Liver (tissue), 9 donors: ENCODE results near the gene FCRL2. TPM values are rescaled to one million over a fixed set of nuclear protein-coding genes. Genes with fewer than 3 reads are reported as not detected.
"Not testable (repeated sequence)": the region's sequence is repeated elsewhere in the genome, so short reads cannot be mapped to it uniquely, and the experiment has no call there.

ENCODE experiments used
- DNase-seq: peaks from one replicate; pipeline ENCODE4 v3.0.0-alpha.2; 2017; ENCODE audit warnings: low spot score
- H3K27ac ChIP-seq, 2 donors: one replicate each; pipeline ENCODE4 v1.7.0; 2013; ENCODE audit warnings: inconsistent platforms in 2 of 2, low read length in 2 of 2, control low read depth in 1 of 2, low read depth in 1 of 2, mild to moderate bottlenecking in 1 of 2
- H3K27me3 ChIP-seq, 4 donors: one replicate each; pipeline versions ENCODE4 v1.6.1 to v1.7.0; 2013; ENCODE audit warnings: low read length in 3 of 4, inconsistent platforms in 1 of 4, mild to moderate bottlenecking in 1 of 4, moderate library complexity in 1 of 4; ENCODE audit not compliant: control insufficient read depth in 4 of 4, insufficient read depth in 4 of 4
- H3K36me3 ChIP-seq, 4 donors: one replicate each; pipeline versions ENCODE4 v1.6.1 to v1.7.0; 2013; ENCODE audit warnings: low read length in 3 of 4, mild to moderate bottlenecking in 3 of 4, low read depth in 1 of 4, moderate library complexity in 1 of 4; ENCODE audit not compliant: control insufficient read depth in 4 of 4, insufficient read depth in 3 of 4
- H3K4me1 ChIP-seq, 4 donors: one replicate each; pipeline versions ENCODE4 v1.6.1 to v1.7.0; 2013; ENCODE audit warnings: low read length in 3 of 4, mild to moderate bottlenecking in 3 of 4, moderate library complexity in 1 of 4; ENCODE audit not compliant: control insufficient read depth in 4 of 4, insufficient read depth in 4 of 4
- H3K4me3 ChIP-seq, 3 donors: one replicate each; pipeline versions ENCODE4 v1.6.1 to v1.7.0; 2013; ENCODE audit warnings: low read length in 3 of 3, control low read depth in 1 of 3, low read depth in 1 of 3, mild to moderate bottlenecking in 1 of 3
- H3K9ac ChIP-seq, 2 donors: one replicate each; pipeline ENCODE4 v1.7.0; 2013; ENCODE audit warnings: low read length in 2 of 2, mild to moderate bottlenecking in 2 of 2, moderate library complexity in 2 of 2, control low read depth in 1 of 2, low read depth in 1 of 2
- H3K9me3 ChIP-seq, 4 donors: one replicate each; pipeline versions ENCODE4 v1.6.1 to v1.7.0; 2013; ENCODE audit warnings: low read length in 3 of 4; ENCODE audit not compliant: control insufficient read depth in 4 of 4
- EGR1 ChIP-seq, 2 donors: IDR thresholded peaks; 2 replicates each; pipeline ENCODE4 v1.6.1; 2016 to 2018; ENCODE audit warnings: antibody characterized with exemption in 2 of 2, low read depth in 2 of 2
- FOXA1 ChIP-seq: IDR thresholded peaks from 2 replicates; pipeline ENCODE4 v1.6.1; 2016; ENCODE audit warnings: antibody characterized with exemption
- FOXA2 ChIP-seq: IDR thresholded peaks from 2 replicates; pipeline ENCODE4 v1.6.1; 2016; ENCODE audit warnings: antibody characterized with exemption
- GABPA ChIP-seq, 2 donors: IDR thresholded peaks in 1 of 2; conservative IDR thresholded peaks in 1 of 2; 2 replicates each; pipeline ENCODE4 v1.6.1; 2016; ENCODE audit warnings: antibody characterized with exemption in 2 of 2, mild to moderate bottlenecking in 1 of 2, moderate library complexity in 1 of 2
- HNF4A ChIP-seq, 2 donors: conservative IDR thresholded peaks; 2 replicates each; pipeline ENCODE4 v1.6.1; 2016; ENCODE audit warnings: antibody characterized with exemption in 2 of 2, mild to moderate bottlenecking in 2 of 2
- HNF4G ChIP-seq: IDR thresholded peaks from 2 replicates; pipeline ENCODE4 v1.6.1; 2016; ENCODE audit warnings: antibody characterized with exemption
- JUND ChIP-seq, 2 donors: IDR thresholded peaks; 2 replicates each; pipeline ENCODE4 v1.6.1; 2016; ENCODE audit warnings: antibody characterized with exemption in 2 of 2
- NR2F2 ChIP-seq: IDR thresholded peaks from 2 replicates; pipeline ENCODE4 v1.6.1; 2016; ENCODE audit warnings: antibody characterized with exemption
- RAD21 ChIP-seq, 2 donors: IDR thresholded peaks; 2 replicates each; pipeline ENCODE4 v1.6.1; 2016; ENCODE audit warnings: antibody characterized with exemption in 2 of 2, mild to moderate bottlenecking in 2 of 2
- RXRA ChIP-seq, 2 donors: IDR thresholded peaks; 2 replicates each; pipeline ENCODE4 v1.6.1; 2017 to 2018; ENCODE audit warnings: antibody characterized with exemption in 2 of 2, mild to moderate bottlenecking in 1 of 2
- SP1 ChIP-seq: IDR thresholded peaks from 2 replicates; pipeline ENCODE4 v1.6.1; 2018; ENCODE audit warnings: antibody characterized with exemption, mild to moderate bottlenecking
- TAF1 ChIP-seq: conservative IDR thresholded peaks from 2 replicates; pipeline ENCODE4 v1.6.1; 2016; ENCODE audit warnings: antibody characterized with exemption, mild to moderate bottlenecking
- YY1 ChIP-seq: IDR thresholded peaks from 2 replicates; pipeline ENCODE4 v1.6.1; 2016; ENCODE audit warnings: antibody characterized with exemption, mild to moderate bottlenecking
- WGBS: extraction: QIAGEN DNeasy Blood & Tissue Kit; methylation state at CpG from one replicate; pipeline ENCODE4 v1.1.7; 2013; 5-methylcytosine and 5-hydroxymethylcytosine counted together
- polyA plus RNA-seq, 2 donors: library from polyadenylated mRNA; stranded (reverse) in 1 of 2; unstranded in 1 of 2; fragments of 200-250 nt in 1 of 2; fragments of >200 nt in 1 of 2; fragmentation: Nextera tagmentation in 1 of 2; extraction: Ambion mirVana in 1 of 2; gene quantifications; one replicate each; pipeline versions ENCODE4 v1.2.1 to v1.2.3, GENCODE V29; 2013 to 2015
- total RNA-seq, 2 donors: library from RNA; depleted of rRNA; stranded (reverse); fragments of >200 nt; gene quantifications; one replicate each; pipeline ENCODE4 v1.2.3, GENCODE V29; 2014
- TF ChIP-seq, protein P1 (sequence below): fragments of 150-350 bp; IDR thresholded peaks from 2 replicates; pipeline ENCODE4 v1.5.1; 2017; ENCODE audit warnings: improper control_type of control experiment, low read depth, low read length; ENCODE audit not compliant: missing input control
- TF ChIP-seq, protein P2 (sequence below): IDR thresholded peaks from 2 replicates; pipeline ENCODE4 v1.6.1; 2016; ENCODE audit warnings: antibody characterized with exemption
- TF ChIP-seq, protein P3 (sequence below): IDR thresholded peaks from 2 replicates; pipeline ENCODE4 v1.6.1; 2016; ENCODE audit warnings: antibody characterized with exemption
- TF ChIP-seq, protein P4 (sequence below): IDR thresholded peaks from 2 replicates; pipeline ENCODE4 v1.6.1; 2016; ENCODE audit warnings: antibody characterized with exemption
- TF ChIP-seq, protein P5 (sequence below): IDR thresholded peaks from 2 replicates; pipeline ENCODE4 v1.6.1; 2016; ENCODE audit warnings: antibody characterized with exemption, mild to moderate bottlenecking
- donor health status: healthy.
- donor health status: healthy.
- donor health status: healthy.
- donor health status: healthy.
- donor health status: healthy.

FCRL2 gene
- total and polyA plus RNA-seq, 4 donors = 0.08 to 0.43 (median 0.23) TPM; not detected in 1

DNA sequence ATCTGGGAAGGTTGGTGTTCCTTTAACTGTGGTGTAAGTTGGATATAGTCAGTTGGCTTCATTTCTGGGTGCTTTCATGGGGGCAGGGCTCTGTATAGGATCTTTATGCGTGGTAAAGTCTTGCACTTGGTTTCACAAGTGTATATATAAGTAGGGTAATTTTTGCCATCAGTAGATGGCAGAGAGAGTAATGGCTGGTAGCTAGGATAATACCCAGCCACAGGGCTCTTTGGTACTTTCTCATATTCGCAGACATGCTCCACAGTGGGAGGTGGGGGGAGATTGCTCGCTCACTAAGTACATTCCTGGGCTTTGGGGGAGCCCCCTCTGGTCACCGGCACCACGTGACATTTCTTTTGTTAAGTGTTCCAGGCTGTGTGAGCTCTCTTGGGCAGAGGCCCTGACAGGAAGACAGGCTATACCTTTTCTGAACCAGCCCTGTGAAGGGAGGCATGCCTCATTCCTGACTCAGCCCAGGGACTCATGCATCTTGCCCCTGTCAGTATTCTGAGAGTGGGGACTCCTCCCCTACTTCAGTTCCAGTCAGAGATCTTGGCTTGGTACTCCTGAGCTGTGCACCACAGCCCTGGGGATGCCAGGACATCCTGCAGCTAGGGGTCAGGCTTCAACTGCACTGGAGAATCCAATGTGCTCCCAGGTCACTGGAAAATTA is 37.6 kb downstream of the FCRL2 start:
- no peaks in the 10 kb centered on the region for H3K36me3 ChIP-seq
- no peak overlapping the region for H3K9ac ChIP-seq
- peaks cover 0 to 3% (median 1%) of the 10 kb centered on the region in 4 donors for H3K27me3 ChIP-seq
- H3K4me3 ChIP-seq = no peak overlapping the region
- no peaks in the 10 kb centered on the region for H3K4me1 ChIP-seq
- H3K27ac ChIP-seq = no peak overlapping the region
- WGBS = 59% methylated on average over 5 of the region's 5 CpGs
- H3K9me3 ChIP-seq = no peaks in the 10 kb centered on the region
- DNase-seq = no peak
- no peak for TF ChIP-seq HNF4G
- TF ChIP-seq NR2F2 = no peak
- TF ChIP-seq FOXA1 = no peak
- no peak for TF ChIP-seq RXRA (IDR thresholded peaks at IDR 0.05)
- no peak for TF ChIP-seq HNF4A (conservative IDR thresholded peaks at IDR 0.05)
- no peak for TF ChIP-seq FOXA2
- TF ChIP-seq TAF1 = no peak
- TF ChIP-seq RAD21 (IDR thresholded peaks at IDR 0.05) = no peak
- TF ChIP-seq, protein P1, sequence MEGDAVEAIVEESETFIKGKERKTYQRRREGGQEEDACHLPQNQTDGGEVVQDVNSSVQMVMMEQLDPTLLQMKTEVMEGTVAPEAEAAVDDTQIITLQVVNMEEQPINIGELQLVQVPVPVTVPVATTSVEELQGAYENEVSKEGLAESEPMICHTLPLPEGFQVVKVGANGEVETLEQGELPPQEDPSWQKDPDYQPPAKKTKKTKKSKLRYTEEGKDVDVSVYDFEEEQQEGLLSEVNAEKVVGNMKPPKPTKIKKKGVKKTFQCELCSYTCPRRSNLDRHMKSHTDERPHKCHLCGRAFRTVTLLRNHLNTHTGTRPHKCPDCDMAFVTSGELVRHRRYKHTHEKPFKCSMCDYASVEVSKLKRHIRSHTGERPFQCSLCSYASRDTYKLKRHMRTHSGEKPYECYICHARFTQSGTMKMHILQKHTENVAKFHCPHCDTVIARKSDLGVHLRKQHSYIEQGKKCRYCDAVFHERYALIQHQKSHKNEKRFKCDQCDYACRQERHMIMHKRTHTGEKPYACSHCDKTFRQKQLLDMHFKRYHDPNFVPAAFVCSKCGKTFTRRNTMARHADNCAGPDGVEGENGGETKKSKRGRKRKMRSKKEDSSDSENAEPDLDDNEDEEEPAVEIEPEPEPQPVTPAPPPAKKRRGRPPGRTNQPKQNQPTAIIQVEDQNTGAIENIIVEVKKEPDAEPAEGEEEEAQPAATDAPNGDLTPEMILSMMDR = no peak
- no peak for TF ChIP-seq YY1
- TF ChIP-seq, protein P2, sequence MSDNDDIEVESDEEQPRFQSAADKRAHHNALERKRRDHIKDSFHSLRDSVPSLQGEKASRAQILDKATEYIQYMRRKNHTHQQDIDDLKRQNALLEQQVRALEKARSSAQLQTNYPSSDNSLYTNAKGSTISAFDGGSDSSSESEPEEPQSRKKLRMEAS = no peak
- TF ChIP-seq, protein P3, sequence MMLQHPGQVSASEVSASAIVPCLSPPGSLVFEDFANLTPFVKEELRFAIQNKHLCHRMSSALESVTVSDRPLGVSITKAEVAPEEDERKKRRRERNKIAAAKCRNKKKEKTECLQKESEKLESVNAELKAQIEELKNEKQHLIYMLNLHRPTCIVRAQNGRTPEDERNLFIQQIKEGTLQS = no peak
- TF ChIP-seq, protein P4, sequence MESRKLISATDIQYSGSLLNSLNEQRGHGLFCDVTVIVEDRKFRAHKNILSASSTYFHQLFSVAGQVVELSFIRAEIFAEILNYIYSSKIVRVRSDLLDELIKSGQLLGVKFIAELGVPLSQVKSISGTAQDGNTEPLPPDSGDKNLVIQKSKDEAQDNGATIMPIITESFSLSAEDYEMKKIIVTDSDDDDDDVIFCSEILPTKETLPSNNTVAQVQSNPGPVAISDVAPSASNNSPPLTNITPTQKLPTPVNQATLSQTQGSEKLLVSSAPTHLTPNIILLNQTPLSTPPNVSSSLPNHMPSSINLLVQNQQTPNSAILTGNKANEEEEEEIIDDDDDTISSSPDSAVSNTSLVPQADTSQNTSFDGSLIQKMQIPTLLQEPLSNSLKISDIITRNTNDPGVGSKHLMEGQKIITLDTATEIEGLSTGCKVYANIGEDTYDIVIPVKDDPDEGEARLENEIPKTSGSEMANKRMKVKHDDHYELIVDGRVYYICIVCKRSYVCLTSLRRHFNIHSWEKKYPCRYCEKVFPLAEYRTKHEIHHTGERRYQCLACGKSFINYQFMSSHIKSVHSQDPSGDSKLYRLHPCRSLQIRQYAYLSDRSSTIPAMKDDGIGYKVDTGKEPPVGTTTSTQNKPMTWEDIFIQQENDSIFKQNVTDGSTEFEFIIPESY = no peak
- TF ChIP-seq, protein P5, sequence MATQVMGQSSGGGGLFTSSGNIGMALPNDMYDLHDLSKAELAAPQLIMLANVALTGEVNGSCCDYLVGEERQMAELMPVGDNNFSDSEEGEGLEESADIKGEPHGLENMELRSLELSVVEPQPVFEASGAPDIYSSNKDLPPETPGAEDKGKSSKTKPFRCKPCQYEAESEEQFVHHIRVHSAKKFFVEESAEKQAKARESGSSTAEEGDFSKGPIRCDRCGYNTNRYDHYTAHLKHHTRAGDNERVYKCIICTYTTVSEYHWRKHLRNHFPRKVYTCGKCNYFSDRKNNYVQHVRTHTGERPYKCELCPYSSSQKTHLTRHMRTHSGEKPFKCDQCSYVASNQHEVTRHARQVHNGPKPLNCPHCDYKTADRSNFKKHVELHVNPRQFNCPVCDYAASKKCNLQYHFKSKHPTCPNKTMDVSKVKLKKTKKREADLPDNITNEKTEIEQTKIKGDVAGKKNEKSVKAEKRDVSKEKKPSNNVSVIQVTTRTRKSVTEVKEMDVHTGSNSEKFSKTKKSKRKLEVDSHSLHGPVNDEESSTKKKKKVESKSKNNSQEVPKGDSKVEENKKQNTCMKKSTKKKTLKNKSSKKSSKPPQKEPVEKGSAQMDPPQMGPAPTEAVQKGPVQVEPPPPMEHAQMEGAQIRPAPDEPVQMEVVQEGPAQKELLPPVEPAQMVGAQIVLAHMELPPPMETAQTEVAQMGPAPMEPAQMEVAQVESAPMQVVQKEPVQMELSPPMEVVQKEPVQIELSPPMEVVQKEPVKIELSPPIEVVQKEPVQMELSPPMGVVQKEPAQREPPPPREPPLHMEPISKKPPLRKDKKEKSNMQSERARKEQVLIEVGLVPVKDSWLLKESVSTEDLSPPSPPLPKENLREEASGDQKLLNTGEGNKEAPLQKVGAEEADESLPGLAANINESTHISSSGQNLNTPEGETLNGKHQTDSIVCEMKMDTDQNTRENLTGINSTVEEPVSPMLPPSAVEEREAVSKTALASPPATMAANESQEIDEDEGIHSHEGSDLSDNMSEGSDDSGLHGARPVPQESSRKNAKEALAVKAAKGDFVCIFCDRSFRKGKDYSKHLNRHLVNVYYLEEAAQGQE = no peak
- TF ChIP-seq GABPA (IDR thresholded peaks at IDR 0.05 in 1 of 2, conservative IDR thresholded peaks at IDR 0.05 in 1 of 2) = no peak
- TF ChIP-seq JUND (IDR thresholded peaks at IDR 0.05) = no peak
- no peak for TF ChIP-seq EGR1 (IDR thresholded peaks at IDR 0.05; ENCODE audit: low read depth in 2 of 2)
- no peak for TF ChIP-seq SP1

DNA sequence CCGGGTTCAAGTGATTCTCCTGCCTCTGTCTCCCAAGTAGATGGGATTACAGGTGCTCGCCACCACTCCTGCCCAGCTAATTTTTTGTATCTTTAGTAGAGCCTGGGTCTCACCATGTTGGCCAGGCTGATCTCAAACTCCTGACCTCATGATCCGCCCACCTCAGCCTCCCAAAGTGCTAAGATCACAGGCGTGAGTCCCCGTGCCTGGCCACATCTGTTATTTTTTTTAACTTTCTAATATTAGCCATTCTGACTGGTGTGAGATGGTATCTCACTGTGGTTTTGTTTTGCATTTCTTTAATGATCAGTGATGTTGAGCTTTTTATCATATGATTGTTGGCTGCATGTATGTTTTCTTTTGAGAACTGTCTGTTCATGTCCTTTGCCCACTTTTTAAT is 40.9 kb downstream of the FCRL2 start:
- DNase-seq, H3K36me3 ChIP-seq, H3K9ac ChIP-seq, H3K27ac ChIP-seq, H3K4me3 ChIP-seq, H3K9me3 ChIP-seq, H3K4me1 ChIP-seq, H3K27me3 ChIP-seq: not testable (repeated sequence)
- 80% methylated on average over 5 of the region's 5 CpGs for WGBS
